ENCODE measurements around the gene KRTAP24-1.

Gene KRTAP24-1

DNA sequence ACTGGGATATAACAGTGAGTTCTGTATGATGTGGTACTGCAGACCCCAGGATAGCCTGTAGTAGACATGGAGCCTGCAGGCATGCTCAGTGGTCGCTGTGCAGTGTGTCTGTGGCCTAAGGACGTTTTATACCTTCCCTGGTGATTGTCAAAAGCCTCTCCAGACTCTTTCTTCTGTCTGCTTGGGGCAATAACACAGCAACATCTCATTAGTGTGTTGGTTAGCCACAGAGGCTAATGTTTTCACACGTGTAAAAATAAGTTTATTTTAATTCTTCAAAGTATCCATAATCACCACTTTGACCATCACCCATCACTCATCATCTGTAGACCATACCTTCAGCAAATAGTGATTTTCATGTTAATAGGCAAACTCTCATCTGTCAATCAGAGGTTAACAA lies at the start of gene KRTAP24-1:
KRTAP24-1 (minus strand) TSS at position 101 of the 400 bp plus-strand sequence; CDS start at position 83, 18 bp downstream.
- no peak for ATAC-seq

- ATAC-seq: no peak
These were observed 46.6 kb upstream of the KRTAP24-1 start for GRCh38 chr21:30329203-30329875.

- no peak for ATAC-seq
These were observed 43.6 kb upstream of the KRTAP24-1 start for GRCh38 chr21:30326390-30326789.

DNA sequence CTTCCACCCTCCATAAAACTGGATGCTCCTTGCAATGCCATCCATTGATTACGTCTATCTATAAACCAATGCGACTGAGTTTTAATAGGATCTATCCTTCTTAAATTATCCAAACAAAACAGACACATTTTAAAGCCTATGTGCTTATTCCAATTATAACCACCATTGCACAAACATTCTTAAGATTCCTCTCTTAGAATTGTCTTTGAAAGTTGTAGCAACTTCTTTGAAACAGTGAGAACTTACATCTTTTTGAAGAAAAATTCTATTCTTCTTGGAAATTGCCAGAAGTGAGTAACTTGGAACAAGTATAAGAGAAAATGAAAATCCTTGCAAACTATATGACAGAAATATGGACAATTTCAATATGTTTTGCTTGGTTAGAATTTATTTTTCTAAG lies 37.5 kb upstream of the KRTAP24-1 start, which contains the start of gene KRTAP26-1:
KRTAP26-1 (minus strand) TSS at position 101 of the 400 bp plus-strand sequence. CDS start 280 bp downstream, outside the sequence.
- ATAC-seq: no peak

- ATAC-seq: no peak
These were observed 33.0 kb upstream of the KRTAP24-1 start for GRCh38 chr21:30315701-30316100.

GRCh38 chr21:30306884-30307283 lies 24.1 kb upstream of the KRTAP24-1 start:
- ATAC-seq: no peak

DNA sequence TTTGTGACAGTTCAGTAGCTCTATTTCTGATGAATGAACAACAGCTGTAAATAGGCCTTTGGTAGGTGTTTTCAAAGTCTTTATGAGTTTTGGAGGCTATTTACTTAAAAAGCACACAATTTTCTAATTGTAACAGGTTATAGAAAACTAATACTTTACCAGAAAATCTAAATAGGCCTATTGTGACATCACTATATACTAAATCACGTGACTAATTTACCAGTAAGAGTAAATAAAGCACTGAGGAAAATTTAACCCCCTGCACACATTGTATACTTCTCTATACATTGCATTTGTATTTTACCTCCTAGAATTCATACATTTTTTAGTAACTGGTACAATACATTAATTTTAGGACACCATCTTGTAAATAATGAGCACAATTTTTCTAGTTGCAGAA lies 22.4 kb upstream of the KRTAP24-1 start:
- ATAC-seq: no peak

- no peak for ATAC-seq
These were observed 6.5 kb upstream of the KRTAP24-1 start, which contains the start of gene KRTAP25-1 for GRCh38 chr21:30289215-30289614. KRTAP25-1 (minus strand) TSS chr21:30289514; CDS start chr21:30289490, 24 bp downstream.

- ATAC-seq: no peak
These were observed 11.1 kb downstream of the KRTAP24-1 start for GRCh38 chr21:30271611-30272010.

DNA sequence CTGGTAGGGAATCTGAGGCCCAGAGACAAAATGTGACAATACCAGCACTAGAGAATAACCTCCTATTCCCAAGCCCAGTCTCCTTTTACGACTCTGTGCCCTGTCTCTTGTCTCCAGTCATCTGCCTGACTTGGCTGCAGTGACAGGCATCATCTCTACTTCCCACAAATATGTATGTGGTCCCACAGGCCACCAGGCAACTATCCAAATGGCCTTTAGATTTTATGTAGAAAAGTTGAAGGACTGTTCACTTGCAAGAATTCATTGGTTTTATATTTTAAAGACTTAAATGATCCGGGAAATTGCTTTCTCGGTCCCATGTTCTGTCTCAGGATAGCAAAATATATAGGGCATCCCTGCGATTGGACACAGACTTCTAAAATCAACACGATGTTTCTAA lies 11.6 kb downstream of the KRTAP24-1 start:
- no peak for ATAC-seq

DNA sequence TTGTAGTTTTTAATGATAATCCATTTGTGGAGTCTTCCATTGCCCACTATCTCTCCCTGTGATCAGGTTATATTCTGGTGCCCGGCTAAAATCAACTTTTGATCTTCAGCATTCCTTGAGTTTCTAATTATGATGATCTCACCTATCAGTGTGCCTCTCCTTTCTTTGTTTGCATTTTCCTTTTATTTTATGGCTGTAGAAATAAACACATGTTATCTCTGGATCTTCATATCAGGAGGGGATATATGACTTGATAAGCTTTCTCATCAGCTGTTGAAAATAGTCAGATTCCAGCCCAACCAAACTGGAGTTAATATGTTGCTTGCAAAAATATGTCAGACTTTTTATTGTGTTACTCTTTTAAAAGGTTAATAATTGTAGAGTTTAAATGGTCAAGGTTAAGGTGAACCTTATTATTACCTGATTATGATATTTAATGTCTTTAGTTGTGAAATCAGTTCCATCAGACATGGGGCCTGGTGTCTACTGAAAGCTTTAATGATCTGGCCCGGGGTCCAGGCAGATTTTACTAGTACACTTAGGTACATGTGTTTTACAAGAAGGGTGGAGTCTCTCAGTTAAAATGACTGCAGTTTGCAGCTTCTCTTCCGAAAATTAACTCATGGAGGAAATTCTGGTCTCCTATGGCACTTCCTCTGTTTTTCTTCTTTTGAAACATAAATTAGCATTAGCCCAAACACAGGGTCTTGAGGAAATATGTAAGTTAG lies 12.8 kb downstream of the KRTAP24-1 start:
- ATAC-seq: no peak

- no peak for ATAC-seq
These were observed 14.0 kb downstream of the KRTAP24-1 start for GRCh38 chr21:30268608-30269197.

GRCh38 chr21:30257773-30258172 lies 25.0 kb downstream of the KRTAP24-1 start:
- ATAC-seq: no peak

- ATAC-seq: no peak
These were observed 26.6 kb downstream of the KRTAP24-1 start for GRCh38 chr21:30256100-30256499.

GRCh38 chr21:30255679-30256078 lies 27.1 kb downstream of the KRTAP24-1 start:
- ATAC-seq: no peak

GRCh38 chr21:30251781-30252180 lies 31.0 kb downstream of the KRTAP24-1 start:
- no peak for ATAC-seq

- no peak for ATAC-seq
These were observed 32.8 kb downstream of the KRTAP24-1 start for GRCh38 chr21:30249936-30250335.

DNA sequence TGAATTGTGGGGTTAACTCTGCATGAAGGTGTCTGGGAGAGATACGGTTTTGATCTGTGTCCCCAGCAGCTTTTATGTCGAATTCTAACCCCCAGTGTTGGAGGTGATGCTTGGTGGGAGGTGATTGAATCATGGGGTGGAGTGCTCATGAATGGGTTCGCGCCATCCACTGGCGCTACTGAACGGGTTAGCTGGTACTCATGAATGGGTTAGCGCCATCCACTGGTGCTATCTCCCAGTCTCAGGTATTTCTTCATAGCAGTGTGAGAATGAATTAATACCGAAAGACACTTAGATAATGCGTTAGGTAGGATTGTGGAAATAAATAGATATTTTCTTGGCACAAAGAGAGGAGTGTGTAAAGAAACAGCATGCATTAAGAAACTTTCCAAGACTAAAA lies 33.9 kb downstream of the KRTAP24-1 start:
- no peak for ATAC-seq

DNA sequence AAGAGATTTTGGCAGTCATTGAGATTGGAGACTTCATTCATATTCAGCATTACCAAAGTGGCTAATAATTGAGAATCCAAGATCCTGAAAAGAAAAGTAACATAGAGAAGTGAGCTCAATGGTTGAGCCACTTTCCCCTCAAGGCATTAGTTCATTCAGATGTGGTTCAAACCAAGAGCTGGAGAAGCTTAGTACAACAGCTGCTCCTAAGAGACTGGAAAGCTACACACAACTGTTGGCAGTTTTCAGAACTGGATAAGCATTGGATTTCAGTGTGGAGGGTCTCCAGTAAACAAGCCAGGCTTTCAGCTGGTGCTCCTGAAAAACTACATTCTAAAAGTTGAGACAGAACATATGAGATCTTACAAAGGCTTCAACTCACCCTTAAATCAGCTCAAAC lies 37.7 kb downstream of the KRTAP24-1 start:
- no peak for ATAC-seq

- no peak for ATAC-seq
These were observed 39.1 kb downstream of the KRTAP24-1 start for GRCh38 chr21:30243691-30244090.

DNA sequence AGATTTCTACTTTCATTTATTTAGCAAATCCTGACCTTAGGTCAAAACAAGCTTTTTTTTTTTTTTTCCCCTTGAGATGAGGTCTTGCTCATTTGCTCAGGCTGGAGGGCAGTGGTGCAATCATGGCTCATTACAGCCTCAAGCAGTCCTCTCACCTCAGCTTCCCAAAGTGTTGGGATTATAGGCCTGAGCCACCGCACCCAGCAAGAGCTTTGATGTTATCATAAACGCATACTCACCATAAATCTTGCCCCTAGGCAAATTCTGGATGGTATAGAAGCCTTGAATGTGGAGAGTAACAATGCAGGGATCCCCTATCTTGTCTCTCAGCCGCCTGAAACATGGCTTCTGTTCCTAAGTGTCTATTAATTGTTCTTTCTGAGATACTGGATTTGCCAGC lies 42.1 kb downstream of the KRTAP24-1 start:
- no peak for ATAC-seq

DNA sequence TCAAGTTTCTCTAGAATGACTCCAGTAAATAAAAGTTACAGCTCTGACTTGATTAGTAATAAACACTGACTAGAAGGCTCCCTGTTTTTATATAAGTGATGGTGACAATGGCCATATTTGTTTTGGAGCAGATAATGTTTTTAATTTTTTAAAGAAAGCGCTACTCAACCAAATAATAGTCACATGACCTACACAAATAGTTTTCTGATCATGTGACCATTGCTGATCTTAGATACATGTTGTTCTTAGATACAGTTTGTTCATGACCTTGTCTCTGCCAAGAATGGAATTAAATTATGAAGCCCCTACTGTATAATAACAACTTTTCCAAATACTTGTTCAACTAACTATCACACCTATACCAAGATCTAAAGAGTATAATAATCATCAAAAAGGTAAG lies 44.6 kb downstream of the KRTAP24-1 start:
- ATAC-seq: no peak

GRCh38 chr21:30234643-30235042 lies 48.1 kb downstream of the KRTAP24-1 start:
- no peak for ATAC-seq

DNA sequence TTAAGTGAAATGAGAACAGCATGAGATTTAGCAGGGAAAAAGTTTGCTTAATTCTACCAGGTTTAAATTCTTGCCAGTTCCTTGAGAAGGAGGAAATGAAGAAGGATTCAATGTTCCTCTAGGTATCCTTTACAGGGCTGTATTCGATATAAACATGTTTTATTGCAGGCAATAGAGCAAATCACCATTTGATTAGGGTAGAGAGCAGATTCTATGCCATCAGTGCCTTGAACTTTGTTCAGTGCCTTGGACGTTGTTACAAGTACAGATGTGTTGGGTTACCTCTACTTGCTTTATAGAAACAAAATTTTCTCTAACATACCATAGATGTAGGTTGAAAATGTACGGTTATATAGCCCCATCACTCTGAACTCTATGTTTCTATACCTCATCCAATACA lies 48.7 kb downstream of the KRTAP24-1 start:
- ATAC-seq: no peak
